ENCODE measurements around the gene SGK2.

DNA sequence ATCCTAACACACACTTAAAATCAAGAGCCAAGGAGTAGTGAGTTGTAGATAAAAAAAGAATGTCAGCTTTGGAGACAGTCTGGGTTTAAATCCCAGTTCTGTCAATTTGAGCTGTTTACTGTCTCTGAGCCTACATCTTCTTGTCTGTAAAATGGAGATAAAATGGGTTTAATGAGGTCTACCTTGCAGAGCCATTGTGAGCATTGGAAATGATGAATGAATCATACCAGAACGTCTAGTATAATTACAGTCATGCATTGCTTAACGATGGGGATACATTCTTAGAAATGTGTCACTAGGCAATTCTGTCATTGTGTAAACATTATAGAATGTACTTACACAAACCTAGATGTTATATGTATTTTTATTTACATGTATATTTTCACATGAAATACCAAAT lies 17.6 kb upstream of the SGK2 start:
- no peak for TF ChIP-seq POLR2A (IDR thresholded peaks at IDR 0.05)
- TF ChIP-seq, protein P1, sequence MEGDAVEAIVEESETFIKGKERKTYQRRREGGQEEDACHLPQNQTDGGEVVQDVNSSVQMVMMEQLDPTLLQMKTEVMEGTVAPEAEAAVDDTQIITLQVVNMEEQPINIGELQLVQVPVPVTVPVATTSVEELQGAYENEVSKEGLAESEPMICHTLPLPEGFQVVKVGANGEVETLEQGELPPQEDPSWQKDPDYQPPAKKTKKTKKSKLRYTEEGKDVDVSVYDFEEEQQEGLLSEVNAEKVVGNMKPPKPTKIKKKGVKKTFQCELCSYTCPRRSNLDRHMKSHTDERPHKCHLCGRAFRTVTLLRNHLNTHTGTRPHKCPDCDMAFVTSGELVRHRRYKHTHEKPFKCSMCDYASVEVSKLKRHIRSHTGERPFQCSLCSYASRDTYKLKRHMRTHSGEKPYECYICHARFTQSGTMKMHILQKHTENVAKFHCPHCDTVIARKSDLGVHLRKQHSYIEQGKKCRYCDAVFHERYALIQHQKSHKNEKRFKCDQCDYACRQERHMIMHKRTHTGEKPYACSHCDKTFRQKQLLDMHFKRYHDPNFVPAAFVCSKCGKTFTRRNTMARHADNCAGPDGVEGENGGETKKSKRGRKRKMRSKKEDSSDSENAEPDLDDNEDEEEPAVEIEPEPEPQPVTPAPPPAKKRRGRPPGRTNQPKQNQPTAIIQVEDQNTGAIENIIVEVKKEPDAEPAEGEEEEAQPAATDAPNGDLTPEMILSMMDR (IDR thresholded peaks at IDR 0.05) = no peak
